ENCODE data around the gene GNAT1. TPM values are rescaled to one million over a fixed set of nuclear protein-coding genes. Genes with fewer than 3 reads are reported as not detected.
A peak's percentile ranks its signal among the peaks of the same experiment; 100 is the strongest.
"Not testable (repeated sequence)": the region's sequence is repeated elsewhere in the genome, so short reads cannot be mapped to it uniquely, and the experiment has no call there.

Gene GNAT1
- total and polyA plus RNA-seq, 5 donors: not detected

DNA sequence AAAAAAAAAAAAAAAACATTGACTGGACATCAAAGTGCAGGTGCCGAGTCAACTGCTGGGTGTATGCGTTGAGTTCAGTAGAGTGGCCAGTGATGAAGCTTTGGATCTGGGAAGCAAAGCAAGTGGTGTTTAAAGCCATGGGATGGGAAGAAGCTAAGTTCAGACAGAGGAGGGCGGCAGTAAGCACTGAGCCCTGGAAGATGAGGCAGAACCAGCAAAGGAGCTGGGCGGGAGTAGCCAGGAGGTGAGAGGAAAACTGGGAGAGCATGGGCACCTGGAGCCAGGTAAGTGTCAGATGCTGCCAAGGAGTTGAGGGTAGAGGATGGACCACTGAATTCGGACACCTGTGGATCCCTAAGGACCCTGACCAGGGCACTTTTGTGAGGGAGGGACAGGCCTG, 33.2 kb downstream of the GNAT1 start:
- 70% methylated on average over 5 of the region's 5 CpGs for WGBS

GRCh38 chr3:50226888-50227389, 35.5 kb downstream of the GNAT1 start:
- H3K4me1 ChIP-seq (ENCODE audit: control insufficient read depth, insufficient read depth, low read length): no peaks in the 10 kb centered on the region
- under 1% methylated on average over 40 of the region's 40 CpGs for WGBS
- peak in 2 of 3 donors; percentile 52 to 83 for DNase-seq

More for the DNA sequence above, 33.2 kb downstream of the GNAT1 start:
- no peak for ATAC-seq
- Histone ChIP-seq H3K4me3 (ENCODE audit: low read length) (no peak overlapping the region), H3K4me1 (ENCODE audit: control insufficient read depth, insufficient read depth, low read length) (peaks cover 3% of the 10 kb centered on the region), H3K27me3 (ENCODE audit: control insufficient read depth, insufficient read depth) (no peaks in the 10 kb centered on the region), H3K27ac (ENCODE audit: low read length) (no peak overlapping the region), H3K9me3 (ENCODE audit: control insufficient read depth, low read length) (no peaks in the 10 kb centered on the region)
- intact Hi-C loops (cut with DNase I): loop anchor here in 3 of 4 donors (2.0 to 5.0 kb wide), 4 partner anchors 32 to 98 kb away; partner anchors contain the start of genes GNAT1 (in 1 of the 3) and HYAL2 (in 1 of the 3)
- DNase-seq: no peak

DNA sequence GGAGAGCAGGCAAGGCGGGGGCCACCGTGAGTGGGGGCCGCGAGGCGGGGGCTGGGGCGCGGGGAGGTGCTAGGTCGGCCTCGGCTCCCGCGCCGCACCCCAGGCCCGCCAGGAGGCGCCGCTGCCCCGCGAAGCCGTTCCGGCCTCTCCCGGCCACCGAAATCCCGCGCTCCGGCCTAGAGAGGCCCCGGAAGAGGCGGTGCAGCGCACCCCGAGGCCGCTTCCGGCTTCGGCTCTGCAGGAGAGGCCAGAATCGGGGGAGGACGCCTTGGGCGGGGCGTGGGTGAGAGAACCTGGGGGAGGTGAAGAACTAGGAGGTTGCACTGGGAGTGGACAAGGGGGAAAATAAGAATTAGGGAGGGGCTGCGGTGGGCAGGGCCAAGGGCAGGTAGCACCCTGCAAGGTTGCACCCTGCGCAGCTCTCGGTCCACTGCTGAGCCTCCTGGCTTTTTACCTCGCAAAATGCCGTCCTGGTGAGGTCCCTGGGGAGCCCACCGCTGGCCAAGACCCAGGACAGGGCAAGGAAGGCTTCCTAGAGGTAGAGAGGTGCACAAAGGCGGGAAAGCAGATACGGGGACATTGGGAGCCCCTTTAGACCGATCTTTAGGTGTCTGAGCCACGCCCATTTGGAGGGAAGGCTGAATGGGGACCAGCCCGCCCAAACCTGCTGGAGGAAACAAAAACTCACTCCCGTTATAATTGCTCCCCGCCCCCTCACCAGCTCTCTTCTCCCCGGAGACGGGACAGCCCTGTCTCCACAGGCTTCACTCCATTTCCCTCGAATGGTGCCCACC, 36.2 kb downstream of the GNAT1 start:
- Histone ChIP-seq H3K27ac (ENCODE audit: low read length) (peak overlapping the region; percentile 54), H3K27me3 (ENCODE audit: control insufficient read depth, insufficient read depth) (no peaks in the 10 kb centered on the region), H3K9me3 (ENCODE audit: control insufficient read depth, low read length) (no peaks in the 10 kb centered on the region), H3K4me3 (ENCODE audit: low read length) (peak overlapping the region; percentile 49), H3K4me1 (ENCODE audit: control insufficient read depth, insufficient read depth, low read length) (no peaks in the 10 kb centered on the region)
- peak; percentile 92 to 97 (median 97) for DNase-seq
- intact Hi-C loops (cut with DNase I): loop anchor here (2.0 to 5.0 kb wide), 7 partner anchors 19 to 95 kb away; partner anchors contain the start of genes GNAT1 (in 1 of the 4) and HYAL2 (in 1 of the 4)
- 1% methylated on average over 51 of the region's 51 CpGs for WGBS
- ATAC-seq: peak; percentile 91 to 92

More at GRCh38 chr3:50226888-50227389, 35.5 kb downstream of the GNAT1 start:
- Histone ChIP-seq H3K9me3 (ENCODE audit: control insufficient read depth, low read length) (no peaks in the 10 kb centered on the region), H3K27me3 (ENCODE audit: control insufficient read depth, insufficient read depth) (no peaks in the 10 kb centered on the region), H3K4me3 (ENCODE audit: low read length) (peak overlapping the region; percentile 49), H3K27ac (ENCODE audit: low read length) (no peak overlapping the region)
- peak; percentile 39 to 49 for ATAC-seq
- intact Hi-C loops (cut with DNase I): loop anchor here (2.0 to 5.0 kb wide), 7 partner anchors 20 to 95 kb away; partner anchors contain the start of genes GNAT1 (in 1 of the 4) and HYAL2 (in 1 of the 4)

DNA sequence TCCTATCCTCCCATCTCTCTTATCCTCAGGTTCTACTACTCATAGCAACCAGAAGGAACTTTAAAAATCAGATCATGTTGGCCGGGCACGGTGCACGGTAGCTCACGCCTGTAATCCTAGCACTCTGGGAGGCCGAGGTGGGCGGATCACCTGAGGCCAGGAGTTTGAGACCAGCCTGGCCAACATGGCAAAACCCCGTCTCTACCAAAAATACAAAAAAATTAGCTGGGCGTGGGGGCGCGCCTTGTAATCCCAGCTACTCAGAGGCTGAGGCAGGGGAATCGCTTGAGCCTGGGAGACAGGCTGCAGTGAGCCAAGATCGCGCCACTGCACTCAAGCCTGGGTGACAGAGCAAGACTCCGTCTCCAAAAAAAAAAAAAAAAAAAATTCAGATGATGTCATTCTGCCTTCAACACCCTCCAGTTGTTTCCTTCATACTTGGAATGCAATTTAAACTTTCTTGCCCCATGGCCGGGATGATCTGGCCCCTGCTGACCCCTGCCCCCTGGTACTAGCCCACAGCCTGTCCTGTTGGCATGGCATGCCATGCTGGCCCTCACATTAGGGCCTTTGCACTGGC, 36.9 kb downstream of the GNAT1 start:
- intact Hi-C loops (cut with DNase I): loop anchor here in 3 of 4 donors (5.0 kb wide), 3 partner anchors 36 to 94 kb away; partner anchors contain the start of genes GNAT1 (in 1 of the 3) and HYAL2 (in 1 of the 3)
- peak overlapping the region; percentile 25 for H3K27ac ChIP-seq (ENCODE audit: low read length)
- not testable (repeated sequence) for H3K9me3 ChIP-seq (ENCODE audit: control insufficient read depth, low read length); H3K27me3 ChIP-seq (ENCODE audit: control insufficient read depth, insufficient read depth); ATAC-seq; H3K4me1 ChIP-seq (ENCODE audit: control insufficient read depth, insufficient read depth, low read length); DNase-seq
- H3K4me3 ChIP-seq (ENCODE audit: low read length): peak overlapping the region; percentile 49
- WGBS: 45% methylated on average over 15 of the region's 15 CpGs

- H3K9me3 ChIP-seq (ENCODE audit: control insufficient read depth, low read length): no peaks in the 10 kb centered on the region
- H3K4me3 ChIP-seq (ENCODE audit: low read length): no peak overlapping the region
- no peak overlapping the region for H3K27ac ChIP-seq (ENCODE audit: low read length)
- H3K4me1 ChIP-seq (ENCODE audit: control insufficient read depth, insufficient read depth, low read length): no peaks in the 10 kb centered on the region
- no peaks in the 10 kb centered on the region for H3K27me3 ChIP-seq (ENCODE audit: control insufficient read depth, insufficient read depth)
- intact Hi-C loops (cut with DNase I): loop anchor here in 3 of 4 donors (5.0 kb wide), 3 partner anchors 37 to 93 kb away; partner anchors contain the start of genes GNAT1 (in 1 of the 3) and HYAL2 (in 1 of the 3)
- 91% methylated on average over 3 of the region's 3 CpGs for WGBS
- ATAC-seq (no peak), DNase-seq (no peak)
Observed at GRCh38 chr3:50229490-50229889, 38.1 kb downstream of the GNAT1 start.

DNA sequence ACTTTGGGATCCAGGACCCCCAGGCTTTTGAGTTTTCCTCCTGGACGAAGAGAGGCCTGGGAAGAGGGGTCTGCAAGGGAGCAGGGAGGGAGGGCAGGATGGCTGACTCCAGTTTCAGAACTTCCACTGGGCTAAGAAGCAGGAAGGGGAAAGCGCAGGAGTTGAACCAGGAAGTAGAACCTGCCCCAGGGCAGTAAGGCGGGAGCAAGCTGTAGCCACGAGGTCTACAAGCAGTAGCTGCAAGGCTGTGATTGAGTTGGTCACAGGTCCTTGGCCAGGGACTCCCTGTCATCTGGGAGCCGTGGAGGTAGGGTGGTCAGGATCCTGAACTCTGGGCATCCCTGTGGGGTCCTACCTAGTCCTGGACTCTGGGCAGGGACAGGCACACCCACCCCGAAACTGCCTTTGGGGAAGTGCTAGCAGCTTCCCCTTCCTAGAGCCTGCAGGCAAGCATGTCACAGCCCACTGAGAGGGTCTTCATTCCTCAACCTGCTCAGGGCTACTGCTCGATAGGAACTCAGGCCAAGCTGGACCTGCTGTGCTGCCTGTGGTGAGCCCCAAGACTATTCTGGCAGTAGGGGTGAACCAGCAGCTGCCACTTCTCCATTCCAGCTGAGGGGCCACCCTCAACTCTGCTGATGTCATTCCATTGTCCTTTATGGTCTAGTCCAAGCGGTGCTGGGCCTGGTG, 38.8 kb downstream of the GNAT1 start:
- WGBS: 78% methylated on average over 8 of the region's 8 CpGs
- DNase-seq: no peak
- no peak overlapping the region for H3K4me3 ChIP-seq (ENCODE audit: low read length)
- no peaks in the 10 kb centered on the region for H3K4me1 ChIP-seq (ENCODE audit: control insufficient read depth, insufficient read depth, low read length)
- ATAC-seq: no peak
- intact Hi-C loops (cut with DNase I): no loop called here
- H3K9me3 ChIP-seq (ENCODE audit: control insufficient read depth, low read length): no peaks in the 10 kb centered on the region
- no peaks in the 10 kb centered on the region for H3K27me3 ChIP-seq (ENCODE audit: control insufficient read depth, insufficient read depth)
- no peak overlapping the region for H3K27ac ChIP-seq (ENCODE audit: low read length)

GRCh38 chr3:50230794-50231125, 39.4 kb downstream of the GNAT1 start:
- Histone ChIP-seq H3K4me3 (ENCODE audit: low read length) (no peak overlapping the region), H3K4me1 (ENCODE audit: control insufficient read depth, insufficient read depth, low read length) (no peaks in the 10 kb centered on the region), H3K9me3 (ENCODE audit: control insufficient read depth, low read length) (no peaks in the 10 kb centered on the region), H3K27ac (ENCODE audit: low read length) (no peak overlapping the region), H3K27me3 (ENCODE audit: control insufficient read depth, insufficient read depth) (no peaks in the 10 kb centered on the region)
- DNase-seq (no peak), ATAC-seq (no peak)
- WGBS: 85% methylated on average over 4 of the region's 4 CpGs
- intact Hi-C loops (cut with DNase I): no loop called here

DNA sequence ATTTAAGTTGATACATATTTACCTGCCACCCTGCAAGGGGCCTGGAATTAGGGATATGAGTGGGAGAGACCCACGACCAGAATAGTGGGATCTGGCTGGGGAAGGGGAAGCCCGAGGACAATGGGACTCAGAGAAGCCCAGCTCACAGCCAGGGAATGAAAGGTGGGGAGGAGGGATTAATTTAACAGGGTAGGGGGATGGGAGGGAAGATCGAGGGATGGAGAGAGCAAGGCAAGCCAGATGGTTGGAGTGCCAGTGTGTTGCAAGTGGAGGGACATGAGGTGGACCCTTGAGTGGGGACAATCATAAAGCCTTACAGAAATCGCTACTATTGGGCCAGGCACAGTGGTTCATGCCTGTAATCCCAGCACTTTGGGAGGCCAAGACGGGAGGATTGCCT, 40.2 kb downstream of the GNAT1 start:
- intact Hi-C loops (cut with DNase I): no loop called here
- WGBS: 78% methylated on average over 5 of the region's 5 CpGs
- H3K4me1 ChIP-seq (ENCODE audit: control insufficient read depth, insufficient read depth, low read length): no peaks in the 10 kb centered on the region
- H3K27ac ChIP-seq (ENCODE audit: low read length): no peak overlapping the region
- DNase-seq (no peak), ATAC-seq (no peak)
- no peaks in the 10 kb centered on the region for H3K9me3 ChIP-seq (ENCODE audit: control insufficient read depth, low read length)
- no peak overlapping the region for H3K4me3 ChIP-seq (ENCODE audit: low read length)
- H3K27me3 ChIP-seq (ENCODE audit: control insufficient read depth, insufficient read depth): no peaks in the 10 kb centered on the region

DNA sequence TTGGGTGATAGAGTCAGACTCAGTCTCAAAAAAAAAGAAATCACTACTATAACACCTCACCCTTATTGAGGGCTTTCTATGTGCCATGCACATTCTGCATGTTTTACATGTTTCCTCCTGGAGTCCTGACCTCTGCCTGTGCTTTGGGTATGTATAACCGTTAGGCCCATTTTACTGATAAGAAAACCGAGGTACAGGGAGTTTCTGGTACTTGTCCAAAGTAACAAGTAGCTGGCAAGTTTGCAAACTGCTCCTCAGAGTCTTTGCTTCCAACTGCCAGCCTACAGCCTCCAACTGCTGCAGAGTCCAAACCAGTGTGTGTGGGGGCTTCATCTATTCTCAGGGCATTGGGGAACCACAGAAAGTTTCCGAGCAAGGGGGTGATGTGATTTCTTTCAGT, 40.9 kb downstream of the GNAT1 start:
- ATAC-seq (no peak), DNase-seq (no peak)
- Histone ChIP-seq H3K4me1 (ENCODE audit: control insufficient read depth, insufficient read depth, low read length) (no peaks in the 10 kb centered on the region), H3K27me3 (ENCODE audit: control insufficient read depth, insufficient read depth) (no peaks in the 10 kb centered on the region), H3K4me3 (ENCODE audit: low read length) (no peak overlapping the region), H3K9me3 (ENCODE audit: control insufficient read depth, low read length) (no peaks in the 10 kb centered on the region), H3K27ac (ENCODE audit: low read length) (no peak overlapping the region)
- WGBS: 65% methylated on average over 3 of the region's 3 CpGs
- intact Hi-C loops (cut with DNase I): no loop called here

DNA sequence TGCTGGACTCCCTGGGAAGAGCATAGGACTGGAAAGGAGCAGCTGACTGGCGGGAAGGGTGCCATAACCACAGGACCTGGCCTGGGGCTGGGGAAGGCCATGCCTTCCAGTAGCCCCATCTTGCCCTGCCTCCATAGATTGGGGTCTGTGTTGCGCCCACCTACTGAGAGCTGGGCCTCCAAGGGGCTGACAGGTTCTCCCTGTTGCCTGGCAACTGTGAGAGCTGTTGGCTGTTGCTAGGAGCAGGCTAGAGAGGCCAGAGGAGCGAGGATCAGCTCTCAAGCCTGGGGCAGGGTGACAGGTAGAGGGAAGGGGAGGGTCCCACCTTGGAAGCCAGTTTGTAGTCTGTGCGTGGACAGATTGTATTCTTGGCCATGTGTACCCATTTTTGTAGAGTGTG, 41.8 kb downstream of the GNAT1 start:
- no peaks in the 10 kb centered on the region for H3K9me3 ChIP-seq (ENCODE audit: control insufficient read depth, low read length)
- DNase-seq: no peak
- ATAC-seq: no peak
- 86% methylated on average over 4 of the region's 4 CpGs for WGBS
- no peaks in the 10 kb centered on the region for H3K27me3 ChIP-seq (ENCODE audit: control insufficient read depth, insufficient read depth)
- H3K4me3 ChIP-seq (ENCODE audit: low read length): no peak overlapping the region
- intact Hi-C loops (cut with DNase I): no loop called here
- H3K4me1 ChIP-seq (ENCODE audit: control insufficient read depth, insufficient read depth, low read length): no peaks in the 10 kb centered on the region
- no peak overlapping the region for H3K27ac ChIP-seq (ENCODE audit: low read length)
